Breast epithelium (tissue), 4 donors: ENCODE results near the gene PDP2. TPM values are rescaled to one million over a fixed set of nuclear protein-coding genes. Genes with fewer than 3 reads are reported as not detected.

Source experiments
- DNase-seq, 2 donors: peaks; one replicate each; pipeline ENCODE4 v3.0.0-alpha.2; 2019; ENCODE audit warnings: low spot score in 2 of 2
- H3K27ac ChIP-seq, 2 donors: fragments of 200-600 bp; sonication (generic) in 1 of 2; one replicate each; pipeline ENCODE4 v1.5.1; 2016 to 2019; ENCODE audit warnings: mild to moderate bottlenecking in 1 of 2
- H3K27me3 ChIP-seq, 2 donors: fragments of 200-600 bp; sonication (generic) in 1 of 2; one replicate each; pipeline versions ENCODE4 v1.5.1 to v1.6.0; 2017 to 2019; ENCODE audit warnings: control low read depth in 1 of 2, mild to moderate bottlenecking in 1 of 2
- H3K36me3 ChIP-seq: fragments of 200-600 bp; one replicate; pipeline ENCODE4 v1.5.1; 2019
- H3K4me1 ChIP-seq, 2 donors: fragments of 200-600 bp; sonication (generic); one replicate each; pipeline ENCODE4 v1.5.1; 2016 to 2019; ENCODE audit warnings: control low read depth in 1 of 2
- H3K4me3 ChIP-seq, 3 donors: fragments of 200-600 bp; sonication (generic); 1 replicate in 2 of 3; 2 replicates in 1 of 3; pipeline ENCODE4 v1.5.1; 2016 to 2019; ENCODE audit warnings: mild to moderate bottlenecking in 3 of 3, moderate library complexity in 2 of 3
- H3K9me3 ChIP-seq, 2 donors: fragments of 200-600 bp; sonication (generic) in 1 of 2; one replicate each; pipeline ENCODE4 v1.5.1; 2016 to 2019; ENCODE audit warnings: control low read depth in 1 of 2
- POLR2A ChIP-seq: fragments of 450-650 bp; IDR thresholded peaks from one replicate; pipeline ENCODE4 v1.6.1; 2016; ENCODE audit warnings: antibody characterized with exemption, mild to moderate bottlenecking, moderate library complexity
- POLR2AphosphoS5 ChIP-seq, 3 donors: sonication (generic); formaldehyde crosslinking; IDR thresholded peaks; one replicate each; pipeline ENCODE4 v1.6.1; 2017; ENCODE audit warnings: antibody characterized with exemption in 3 of 3
- intact Hi-C: fragments of 100-400 bp; cut with DNase I; formaldehyde crosslinking; loops from one replicate; pipeline ENCODE4 v1.15.1; 2023; ENCODE audit warnings: low total_unique reads
- total RNA-seq, 3 donors: library from RNA; depleted of rRNA; stranded (reverse); fragments of >200 nt; gene quantifications; one replicate each; pipeline ENCODE4 v1.1.0, GENCODE V29; 2016
- TF ChIP-seq, protein P1 (sequence below), 3 donors: fragments of 450-650 bp; IDR thresholded peaks; one replicate each; pipeline ENCODE4 v1.5.1; 2016 to 2017; ENCODE audit warnings: antibody characterized with exemption in 3 of 3, mild to moderate bottlenecking in 3 of 3, moderate library complexity in 3 of 3

The PDP2 gene
- total RNA-seq, 3 donors from 2014 or later, result 8.8 to 18.6 (median 9.4) TPM

GRCh38 chr16:66920924-66921680 is 40.8 kb downstream of the PDP2 start:
- H3K4me1 ChIP-seq, result peaks cover 0 to 6% of the 10 kb centered on the region in 2 donors
- peaks cover 0 to 14% of the 10 kb centered on the region in 2 donors for H3K27me3 ChIP-seq
- DNase-seq, result no peak
- H3K9me3 ChIP-seq, result no peaks in the 10 kb centered on the region
- intact Hi-C loops, result no loop called here
- no peak overlapping the region for H3K27ac ChIP-seq
- no peaks in the 10 kb centered on the region for H3K36me3 ChIP-seq
- no peak overlapping the region for H3K4me3 ChIP-seq
- no peak for TF ChIP-seq POLR2AphosphoS5 (IDR thresholded peaks at IDR 0.05)
- TF ChIP-seq, protein P1, sequence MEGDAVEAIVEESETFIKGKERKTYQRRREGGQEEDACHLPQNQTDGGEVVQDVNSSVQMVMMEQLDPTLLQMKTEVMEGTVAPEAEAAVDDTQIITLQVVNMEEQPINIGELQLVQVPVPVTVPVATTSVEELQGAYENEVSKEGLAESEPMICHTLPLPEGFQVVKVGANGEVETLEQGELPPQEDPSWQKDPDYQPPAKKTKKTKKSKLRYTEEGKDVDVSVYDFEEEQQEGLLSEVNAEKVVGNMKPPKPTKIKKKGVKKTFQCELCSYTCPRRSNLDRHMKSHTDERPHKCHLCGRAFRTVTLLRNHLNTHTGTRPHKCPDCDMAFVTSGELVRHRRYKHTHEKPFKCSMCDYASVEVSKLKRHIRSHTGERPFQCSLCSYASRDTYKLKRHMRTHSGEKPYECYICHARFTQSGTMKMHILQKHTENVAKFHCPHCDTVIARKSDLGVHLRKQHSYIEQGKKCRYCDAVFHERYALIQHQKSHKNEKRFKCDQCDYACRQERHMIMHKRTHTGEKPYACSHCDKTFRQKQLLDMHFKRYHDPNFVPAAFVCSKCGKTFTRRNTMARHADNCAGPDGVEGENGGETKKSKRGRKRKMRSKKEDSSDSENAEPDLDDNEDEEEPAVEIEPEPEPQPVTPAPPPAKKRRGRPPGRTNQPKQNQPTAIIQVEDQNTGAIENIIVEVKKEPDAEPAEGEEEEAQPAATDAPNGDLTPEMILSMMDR (IDR thresholded peaks at IDR 0.05), result no peak
- TF ChIP-seq POLR2A, result no peak

DNA sequence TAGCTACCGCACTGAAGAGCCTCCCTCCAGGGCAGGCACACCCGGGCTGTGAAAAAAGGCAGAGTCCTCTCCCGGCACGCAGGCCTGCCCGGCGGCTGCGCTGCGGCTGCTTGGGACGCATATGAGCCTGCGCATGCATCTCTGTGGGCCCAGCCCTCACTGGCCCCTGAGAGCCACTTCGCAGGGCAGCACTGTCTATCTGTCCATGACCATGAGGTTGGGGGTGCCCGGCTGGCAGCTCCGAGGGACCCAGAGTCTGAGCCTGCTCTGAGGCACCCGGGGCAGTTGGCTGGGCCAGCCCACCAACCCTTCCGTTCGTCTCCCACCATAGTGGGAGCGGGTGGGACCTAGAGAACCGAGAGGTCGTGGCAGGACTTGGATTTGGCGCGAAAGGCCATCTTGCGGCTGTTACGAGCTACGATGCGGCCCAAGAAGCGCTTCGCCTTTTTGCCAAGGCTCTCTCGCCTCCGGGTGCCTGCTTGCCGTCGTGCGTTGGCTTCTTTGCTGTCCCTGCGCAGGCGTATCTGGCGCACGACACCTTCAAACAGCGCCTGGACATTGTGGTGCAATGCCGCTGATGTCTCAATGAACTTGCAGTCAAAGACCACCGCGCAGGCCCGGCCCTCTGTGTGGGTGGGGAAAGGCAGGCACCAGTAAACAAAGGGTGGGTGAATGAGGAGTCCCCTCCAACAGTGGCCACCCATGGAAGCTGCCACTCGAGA is 41.6 kb downstream of the PDP2 start:
- H3K27ac ChIP-seq, result no peak overlapping the region
- intact Hi-C loops, result no loop called here
- peaks cover 0 to 6% of the 10 kb centered on the region in 2 donors for H3K4me1 ChIP-seq
- H3K9me3 ChIP-seq, result no peaks in the 10 kb centered on the region
- no peak for DNase-seq
- no peak overlapping the region for H3K4me3 ChIP-seq
- H3K27me3 ChIP-seq, result peaks cover 0 to 14% of the 10 kb centered on the region in 2 donors
- TF ChIP-seq POLR2AphosphoS5 (IDR thresholded peaks at IDR 0.05), result no peak
- TF ChIP-seq, protein P1 (IDR thresholded peaks at IDR 0.05), result no peak
- no peak for TF ChIP-seq POLR2A
- no peaks in the 10 kb centered on the region for H3K36me3 ChIP-seq

- Histone ChIP-seq H3K27ac (peak overlapping the region in 1 of 2 donors; percentile 52), H3K4me3 (peak overlapping the region; percentile 45 to 70 (median 51)), H3K4me1 (peaks cover 0 to 6% of the 10 kb centered on the region in 2 donors), H3K36me3 (no peaks in the 10 kb centered on the region), H3K9me3 (no peaks in the 10 kb centered on the region), H3K27me3 (peaks cover 0 to 14% of the 10 kb centered on the region in 2 donors)
- intact Hi-C loops, result no loop called here
- TF ChIP-seq POLR2AphosphoS5 (IDR thresholded peaks at IDR 0.05) (peak in 1 of 3 donors; percentile 10), POLR2A (no peak)
- no peak for DNase-seq
Measured at GRCh38 chr16:66923247-66923731, 43.0 kb downstream of the PDP2 start.

DNA sequence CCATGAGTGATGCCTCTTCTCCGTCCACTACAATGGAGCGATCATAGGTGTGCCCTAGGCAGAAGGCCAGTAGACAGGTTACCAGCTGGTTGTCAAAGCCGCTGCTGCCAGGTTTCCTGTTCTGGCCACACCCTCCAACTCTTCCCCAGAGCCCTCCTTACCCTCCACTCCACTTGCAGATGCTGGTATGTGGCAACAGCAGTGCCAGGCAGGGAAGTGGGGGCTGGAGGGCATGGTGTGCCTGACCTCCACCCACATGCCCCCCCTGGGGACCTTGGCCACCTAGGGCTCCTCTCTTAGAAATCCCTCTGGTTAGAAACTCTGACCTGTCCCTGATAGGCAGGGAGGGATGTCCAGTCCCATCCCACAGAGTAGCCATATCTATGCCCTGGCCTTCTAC is 43.6 kb downstream of the PDP2 start:
- DNase-seq, result no peak
- Histone ChIP-seq H3K4me1 (peaks cover 0 to 6% of the 10 kb centered on the region in 2 donors), H3K27me3 (peaks cover 0 to 14% of the 10 kb centered on the region in 2 donors), H3K36me3 (no peaks in the 10 kb centered on the region), H3K27ac (peak overlapping the region in 1 of 2 donors; percentile 12), H3K9me3 (no peaks in the 10 kb centered on the region), H3K4me3 (peak overlapping the region; percentile 45 to 70 (median 51))
- no peak for TF ChIP-seq POLR2A
- TF ChIP-seq, protein P1 (IDR thresholded peaks at IDR 0.05), result no peak
- no peak for TF ChIP-seq POLR2AphosphoS5 (IDR thresholded peaks at IDR 0.05)
- intact Hi-C loops, result no loop called here

- no peak for DNase-seq
- H3K9me3 ChIP-seq, result no peaks in the 10 kb centered on the region
- TF ChIP-seq, protein P1 (IDR thresholded peaks at IDR 0.05), result peak in 1 of 3 donors; percentile 37
- no peak for TF ChIP-seq POLR2AphosphoS5 (IDR thresholded peaks at IDR 0.05)
- TF ChIP-seq POLR2A, result no peak
- H3K4me3 ChIP-seq, result peak overlapping the region; percentile 45 to 70 (median 51)
- no peaks in the 10 kb centered on the region for H3K36me3 ChIP-seq
- H3K4me1 ChIP-seq, result peaks cover 0 to 6% of the 10 kb centered on the region in 2 donors
- intact Hi-C loops, result no loop called here
- H3K27ac ChIP-seq, result peak overlapping the region; percentile 13 to 74
- H3K27me3 ChIP-seq, result peaks cover 0 to 9% of the 10 kb centered on the region in 2 donors
Measured at GRCh38 chr16:66924527-66925321, 44.4 kb downstream of the PDP2 start.
